GM19455 (cell line): ENCODE results near the gene FARP1.
"Not testable (repeated sequence)": the region's sequence is repeated elsewhere in the genome, so short reads cannot be mapped to it uniquely, and the experiment has no call there.

ENCODE experiments used
- ATAC-seq: cut with Tn5 transposase; IDR thresholded peaks from one replicate; pipeline ENCODE4 v1.9.1; 2021; ENCODE audit not compliant: unreplicated experiment

The FARP1 gene

DNA sequence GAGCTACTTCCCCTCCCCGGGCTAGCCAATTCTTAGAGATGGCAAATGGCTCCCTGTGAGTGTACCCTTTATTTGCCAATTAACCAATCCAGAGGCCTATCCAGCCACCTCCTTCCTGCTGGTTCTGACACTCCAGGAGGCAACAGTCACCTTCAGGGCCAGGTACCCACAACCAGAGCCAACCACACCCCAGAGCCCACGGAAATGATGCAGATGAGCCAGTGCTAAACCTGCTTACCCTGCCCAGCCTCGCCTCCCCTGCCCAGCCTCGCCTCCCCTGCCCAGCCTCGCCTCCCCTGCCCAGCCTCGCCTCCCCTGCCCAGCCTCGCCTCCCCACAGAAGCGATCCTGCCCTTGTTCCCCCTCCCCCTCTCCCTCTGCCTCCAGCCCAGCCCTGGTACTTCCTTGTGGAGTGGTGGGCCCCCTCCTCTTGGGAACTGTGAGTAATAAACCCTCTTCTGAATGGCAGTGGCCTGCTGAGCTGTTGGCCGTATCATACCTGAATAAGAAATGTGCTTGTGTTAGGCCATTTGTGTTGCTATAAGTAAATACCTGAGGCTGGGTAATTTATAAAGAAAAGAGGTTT, 207.9 kb downstream of the FARP1 start:
- ATAC-seq, result no peak

DNA sequence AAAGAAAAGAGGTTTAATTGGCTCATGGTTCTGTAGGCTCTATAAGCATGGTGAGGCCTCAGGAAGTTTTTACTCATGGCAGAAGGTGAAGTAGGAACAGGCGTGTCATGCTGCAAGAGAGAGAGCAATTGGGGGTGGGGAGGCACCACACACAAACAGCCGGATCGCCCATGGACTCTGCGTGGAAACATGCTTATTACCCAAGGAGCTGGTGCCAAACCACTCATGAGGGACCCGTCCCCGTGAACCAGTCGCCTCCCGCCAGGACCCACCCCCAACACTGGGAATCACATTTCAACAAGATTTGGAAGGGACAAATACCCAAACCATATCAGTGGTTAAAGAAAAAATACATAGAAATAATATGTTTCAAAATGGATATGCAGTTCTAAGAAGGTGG, 208.7 kb downstream of the FARP1 start:
- no peak for ATAC-seq

DNA sequence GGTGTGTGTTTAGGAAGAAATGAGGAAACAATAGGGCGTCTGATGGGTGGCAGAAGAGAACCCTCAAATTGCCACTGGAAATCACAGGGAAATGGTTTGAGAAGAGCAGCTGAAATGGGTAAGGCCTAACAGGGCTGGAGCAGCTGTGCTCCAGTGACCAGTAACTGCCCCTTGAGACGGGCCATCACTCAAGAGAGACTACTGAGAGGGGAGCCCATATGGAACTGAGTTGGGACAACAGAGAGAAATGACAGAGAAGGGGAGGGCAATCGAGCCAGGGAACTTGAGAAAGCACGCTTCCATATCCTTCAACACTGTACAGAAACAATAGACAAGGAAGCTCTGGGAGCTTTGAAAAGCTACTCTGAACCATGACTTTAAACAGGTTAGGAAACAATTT, 209.3 kb downstream of the FARP1 start:
- ATAC-seq, result no peak

DNA sequence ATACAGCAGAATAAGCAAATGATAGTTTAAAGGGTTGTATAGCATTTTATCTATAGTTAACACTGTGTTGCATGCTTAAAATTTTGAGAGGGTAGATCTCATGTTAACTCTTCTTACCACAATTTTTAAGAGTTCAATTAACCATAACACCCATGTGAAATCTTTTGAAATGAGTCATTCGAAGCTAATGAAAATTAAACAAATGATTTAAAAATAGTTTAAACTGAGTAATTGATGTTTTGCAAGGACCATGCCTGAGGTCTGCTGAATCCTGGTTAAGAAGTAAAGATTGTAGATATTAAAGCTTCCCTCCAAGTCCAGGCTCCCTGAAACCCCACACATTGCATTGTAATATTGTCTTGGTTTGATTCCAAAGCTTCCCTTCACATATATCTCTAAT, 210.9 kb downstream of the FARP1 start:
- no peak for ATAC-seq

DNA sequence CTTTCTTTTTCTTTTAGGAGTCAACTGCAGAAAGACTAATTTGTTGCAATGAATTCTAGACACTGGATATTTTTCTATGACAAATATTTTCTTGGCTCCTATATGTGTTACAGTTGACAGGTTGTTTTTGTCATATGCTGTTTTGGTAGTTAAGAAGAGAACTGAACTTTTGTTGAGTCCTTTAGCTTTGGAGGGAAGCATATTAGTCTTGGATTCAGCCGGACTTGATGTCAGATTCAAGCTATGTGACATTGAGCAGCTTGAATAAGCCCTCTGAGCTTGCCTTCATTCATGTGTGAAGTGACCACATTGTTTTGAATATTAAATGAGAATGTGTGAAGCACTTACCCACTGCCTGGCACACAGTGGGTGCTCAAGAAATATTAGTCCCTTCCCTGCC, 216.0 kb downstream of the FARP1 start:
- ATAC-seq, result no peak

DNA sequence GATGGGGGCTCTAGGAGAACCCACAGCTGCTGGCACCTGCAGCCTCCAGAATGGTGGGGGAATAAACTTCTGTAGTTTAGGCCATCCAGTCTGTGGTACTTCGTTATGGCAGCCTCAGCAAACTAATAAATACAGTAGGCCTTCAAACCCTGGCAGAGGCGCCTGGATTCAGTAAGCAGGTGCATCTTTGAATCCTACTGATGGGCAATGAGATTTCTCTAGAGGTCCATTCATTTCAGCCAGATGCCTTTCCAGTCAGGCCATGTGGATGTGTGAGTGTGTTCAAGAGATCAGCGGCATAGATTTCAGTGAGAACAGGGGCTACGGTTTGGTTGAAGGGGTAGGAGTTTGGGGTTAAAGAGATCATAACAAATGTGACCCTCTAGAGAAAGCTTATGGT, 217.7 kb downstream of the FARP1 start:
- ATAC-seq, result no peak

DNA sequence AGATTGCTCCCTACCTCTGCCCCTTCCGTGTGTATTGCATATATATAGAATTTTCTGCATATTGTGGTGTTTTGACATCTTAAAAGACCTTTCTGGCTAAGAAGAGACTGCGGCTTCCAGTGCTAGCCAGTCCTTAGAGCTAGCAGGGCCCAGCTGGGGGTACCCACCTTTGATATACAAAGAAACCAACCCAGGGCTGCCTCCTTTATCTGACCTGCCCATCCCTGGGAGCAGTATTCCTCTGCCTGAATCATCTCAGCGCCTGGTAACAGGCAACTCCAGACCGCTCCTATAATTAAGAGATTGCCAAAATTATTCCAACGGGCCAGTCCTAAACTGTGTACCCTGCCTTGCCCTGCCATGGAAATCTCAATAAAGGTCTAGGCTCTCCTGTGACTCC, 220.4 kb downstream of the FARP1 start:
- ATAC-seq, result no peak

DNA sequence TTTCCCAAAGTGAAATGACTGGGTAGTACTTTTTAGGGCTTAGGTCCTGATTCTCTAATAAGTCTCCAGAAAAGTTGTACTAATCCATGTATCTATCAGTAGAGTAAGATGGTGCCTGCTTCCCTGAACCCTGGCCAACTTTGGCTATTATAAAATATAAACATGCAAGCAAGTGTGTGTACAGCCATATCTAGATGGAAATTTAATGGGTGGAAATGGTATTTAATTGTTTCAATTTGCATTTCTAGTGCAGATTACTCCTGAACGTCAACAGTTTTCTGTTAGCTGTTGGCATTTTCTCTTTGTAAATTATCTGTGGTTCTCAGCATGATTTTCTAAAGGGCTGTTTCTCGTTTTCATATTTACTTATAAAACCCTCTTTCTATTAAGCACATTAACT, 221.3 kb downstream of the FARP1 start:
- ATAC-seq, result no peak

DNA sequence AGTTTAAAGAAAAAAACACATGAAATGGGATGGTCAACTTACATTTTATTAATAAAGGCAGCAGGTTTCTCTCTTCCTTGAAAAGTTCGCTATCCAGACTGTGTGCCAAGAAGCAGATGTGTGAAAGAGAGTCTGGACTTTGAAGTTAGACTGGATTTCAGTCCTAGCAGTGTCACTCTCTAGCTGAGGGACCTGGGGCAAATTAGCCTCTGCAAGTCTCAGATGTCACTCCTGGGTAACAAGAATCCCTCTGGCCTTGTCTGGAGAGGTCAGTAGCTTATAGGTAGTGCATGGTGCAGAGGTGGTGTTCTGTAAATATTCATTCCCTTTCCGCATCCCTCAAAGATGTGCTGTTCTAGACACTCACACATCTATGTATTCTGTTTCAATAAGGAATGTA, 221.8 kb downstream of the FARP1 start:
- no peak for ATAC-seq

DNA sequence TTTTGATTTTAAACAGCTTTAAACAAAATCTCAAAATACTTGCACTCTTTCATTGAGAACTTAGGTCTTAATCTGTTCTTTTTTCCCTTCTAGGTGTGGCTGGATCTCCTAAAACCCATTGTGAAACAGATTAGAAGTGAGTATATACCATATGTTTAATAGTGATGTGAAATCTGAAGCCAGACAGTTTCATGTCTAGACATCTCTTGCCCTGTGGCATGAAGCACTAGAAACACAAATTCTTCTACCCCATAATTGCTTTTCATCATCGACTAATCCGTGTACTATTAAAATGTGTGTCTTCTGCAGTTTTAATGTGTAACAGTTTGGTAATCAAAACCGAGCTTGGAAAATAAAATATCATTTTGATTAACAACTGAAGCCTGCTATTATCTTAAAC, 222.4 kb downstream of the FARP1 start:
- no peak for ATAC-seq

DNA sequence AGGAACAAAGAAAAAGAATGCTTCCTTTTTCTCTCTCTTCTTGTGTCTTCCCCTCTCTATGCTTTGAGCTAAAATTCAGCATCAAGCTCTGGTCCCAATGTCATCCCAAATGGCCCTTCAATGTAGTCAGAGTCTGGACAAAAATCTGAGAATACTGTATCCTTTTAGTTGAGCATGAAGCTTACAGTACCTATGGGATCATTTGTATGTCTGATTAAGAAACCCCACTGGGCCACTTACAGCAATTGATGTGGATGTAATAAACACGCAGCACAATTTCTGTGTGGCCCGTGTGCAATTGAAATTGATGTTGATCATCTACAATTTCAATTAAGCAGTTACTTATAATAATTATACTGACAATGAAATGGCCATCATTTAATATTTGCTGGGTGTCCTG, 223.1 kb downstream of the FARP1 start:
- ATAC-seq, result no peak

DNA sequence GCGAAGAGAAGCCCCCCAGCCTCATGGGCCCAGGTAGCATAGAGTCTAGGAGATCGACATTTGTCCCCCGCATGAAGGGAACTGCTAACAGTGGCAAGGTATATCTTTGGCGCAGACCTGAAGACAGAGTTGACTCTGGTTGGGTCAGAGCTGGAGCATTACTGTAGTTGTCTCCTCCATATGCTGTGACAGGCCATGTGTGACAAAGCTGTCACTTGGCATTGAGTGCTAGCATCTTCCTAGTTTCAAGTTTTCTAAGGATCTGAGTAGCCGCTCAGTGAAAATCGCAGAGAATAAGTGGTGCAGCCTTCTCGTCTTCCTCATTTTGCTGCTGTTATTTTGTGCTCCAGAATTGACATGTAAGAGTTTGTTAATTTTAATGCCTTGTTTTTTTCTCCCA, 223.5 kb downstream of the FARP1 start:
- no peak for ATAC-seq

DNA sequence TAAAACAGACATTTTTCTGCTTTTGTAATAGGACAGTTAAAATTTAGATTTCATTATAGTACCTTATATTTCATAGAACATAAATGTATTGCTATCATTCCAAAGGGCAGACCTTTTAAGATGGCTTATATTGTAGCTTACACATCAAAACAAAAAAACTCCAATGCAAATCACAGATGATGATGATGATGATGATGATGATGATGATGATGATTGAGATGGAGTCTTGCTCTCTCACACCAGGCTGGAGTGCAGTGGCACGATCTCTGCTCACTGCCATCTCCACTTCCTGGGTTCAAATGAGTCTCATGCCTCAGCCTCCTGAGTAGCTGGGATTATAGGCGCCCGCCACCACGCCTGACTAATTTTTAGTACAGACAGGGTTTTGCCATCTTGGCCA, 224.1 kb downstream of the FARP1 start:
- ATAC-seq, result no peak

DNA sequence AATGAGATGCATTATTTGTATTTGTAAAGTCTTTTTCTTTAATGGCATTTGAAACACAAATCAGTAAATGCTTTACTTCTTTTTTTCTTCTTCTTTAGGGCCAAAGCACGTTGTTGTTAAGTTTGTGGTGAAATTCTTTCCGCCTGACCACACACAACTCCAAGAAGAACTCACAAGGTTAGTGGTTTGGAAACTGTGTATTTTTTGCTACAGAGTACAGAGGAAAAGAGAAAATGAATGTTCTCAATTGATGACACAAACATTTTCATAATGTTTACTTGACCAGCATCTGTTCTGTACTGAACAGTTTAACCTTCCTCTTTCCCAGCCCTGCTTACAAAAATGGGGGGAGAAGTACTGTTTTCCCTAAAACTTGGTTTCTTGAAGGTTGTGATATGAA, 225.1 kb downstream of the FARP1 start:
- ATAC-seq, result no peak

DNA sequence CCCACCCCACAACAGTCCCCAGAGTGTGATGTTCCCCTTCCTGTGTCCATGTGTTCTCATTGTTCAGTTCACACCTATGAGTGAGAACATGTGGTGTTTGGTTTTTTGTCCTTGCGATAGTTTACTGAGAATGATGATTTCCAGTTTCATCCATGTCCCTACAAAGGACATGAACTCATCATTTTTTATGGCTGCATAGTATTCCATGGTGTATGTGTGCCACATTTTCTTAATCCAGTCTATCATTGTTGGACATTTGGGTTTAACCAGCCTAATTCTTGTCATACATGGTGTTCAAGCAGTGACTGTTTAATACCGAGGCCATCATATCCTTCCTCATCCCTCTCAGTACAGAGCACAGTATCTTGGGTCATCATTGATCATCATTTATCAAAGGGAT, 226.6 kb downstream of the FARP1 start:
- ATAC-seq, result not testable (repeated sequence)

DNA sequence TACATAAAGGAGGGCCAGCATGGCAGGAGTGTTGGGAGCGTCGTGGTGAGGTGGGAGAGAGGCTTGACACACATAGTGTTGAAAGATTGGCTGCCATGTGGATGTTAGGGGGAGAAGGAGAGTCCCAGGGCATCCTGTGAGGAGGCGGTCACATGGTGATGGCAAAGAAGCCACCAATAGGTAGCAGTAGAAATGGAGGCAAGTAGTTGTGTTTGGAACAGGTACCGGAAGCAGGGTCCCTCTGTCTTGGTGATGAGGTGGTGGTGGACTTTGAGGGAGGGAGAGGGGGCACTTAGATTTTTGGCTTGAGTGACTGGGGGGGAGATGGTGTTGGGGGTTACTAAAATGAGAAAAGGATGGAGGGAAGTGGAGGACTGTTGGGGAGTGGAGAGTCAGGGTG, 227.4 kb downstream of the FARP1 start:
- ATAC-seq, result no peak

DNA sequence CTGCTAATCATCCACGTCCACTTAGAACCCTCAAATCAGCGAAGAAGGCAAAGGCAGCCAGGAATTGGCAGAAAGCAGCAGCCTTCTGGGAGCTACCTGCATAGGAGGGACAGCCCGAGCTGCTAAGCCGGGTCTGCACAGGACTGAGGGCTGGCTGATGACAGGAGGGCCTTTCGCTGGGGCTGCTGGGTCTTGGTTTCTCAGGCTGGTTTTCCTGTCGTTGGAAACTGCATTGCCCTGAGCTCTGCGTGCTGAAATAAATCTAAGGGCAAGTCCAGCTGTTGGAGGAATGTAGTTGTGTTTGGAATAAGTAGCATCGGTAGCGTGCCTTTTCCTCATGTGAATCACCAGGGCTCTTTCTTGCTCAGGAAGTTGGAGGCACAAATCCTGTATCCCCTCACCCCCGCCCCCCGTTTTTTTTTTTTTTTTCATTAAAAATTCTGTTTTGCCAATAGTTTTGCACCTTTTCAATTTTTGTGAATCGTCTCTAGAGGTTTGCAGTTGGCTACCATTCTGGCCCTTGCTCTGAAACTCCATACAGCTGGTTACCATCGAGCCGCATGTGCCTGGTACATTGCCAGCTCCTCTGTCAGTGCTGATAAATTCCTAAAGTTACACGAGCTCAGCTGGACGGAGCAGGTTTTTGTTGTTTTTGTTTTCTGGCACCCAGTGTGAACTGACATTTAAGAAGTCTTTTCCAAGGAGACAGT, 228.1 kb downstream of the FARP1 start:
- no peak for ATAC-seq

DNA sequence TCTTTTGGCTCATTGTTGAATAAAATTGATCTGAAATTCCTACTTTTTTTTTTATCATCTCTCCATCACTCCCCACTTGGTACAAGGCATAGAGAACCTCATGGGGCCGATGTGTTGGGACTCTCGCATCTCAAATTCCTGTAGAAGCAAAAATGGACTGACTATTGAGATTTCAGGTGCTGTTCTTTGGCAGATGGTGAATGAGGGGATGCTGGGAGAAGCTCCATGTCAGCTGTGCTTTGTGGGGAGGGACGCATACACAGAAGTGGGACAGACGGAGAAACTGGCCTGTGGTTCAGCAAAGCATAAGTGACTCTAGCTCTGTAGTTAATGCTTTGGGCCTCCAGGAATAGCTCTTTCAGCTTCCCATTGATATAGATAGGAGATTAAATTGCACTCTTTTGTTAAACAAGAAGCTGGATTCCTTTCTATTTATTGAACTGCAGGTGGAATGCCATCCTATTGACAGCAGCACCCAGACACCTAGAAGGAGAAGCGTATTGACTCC, 228.7 kb downstream of the FARP1 start:
- ATAC-seq, result no peak

DNA sequence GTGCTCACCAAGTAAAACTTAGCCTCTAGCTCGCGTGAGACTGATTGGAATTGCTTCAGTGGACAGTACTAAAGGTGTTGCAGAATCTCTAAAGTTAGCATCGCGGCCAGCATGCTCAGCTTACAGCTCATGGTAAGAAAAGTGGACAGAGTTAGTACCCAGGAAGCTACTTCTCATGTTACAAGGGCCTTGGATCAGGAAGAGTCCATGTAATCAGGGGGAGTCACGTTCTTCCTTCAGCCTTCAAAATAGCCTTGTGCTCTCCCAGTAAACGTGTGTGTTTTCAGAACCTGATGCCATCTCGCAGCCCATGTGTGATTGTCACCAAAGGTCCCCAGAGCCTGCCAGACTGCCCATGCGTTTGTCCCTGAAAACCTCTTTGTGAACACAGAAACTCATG, 230.0 kb downstream of the FARP1 start:
- no peak for ATAC-seq

DNA sequence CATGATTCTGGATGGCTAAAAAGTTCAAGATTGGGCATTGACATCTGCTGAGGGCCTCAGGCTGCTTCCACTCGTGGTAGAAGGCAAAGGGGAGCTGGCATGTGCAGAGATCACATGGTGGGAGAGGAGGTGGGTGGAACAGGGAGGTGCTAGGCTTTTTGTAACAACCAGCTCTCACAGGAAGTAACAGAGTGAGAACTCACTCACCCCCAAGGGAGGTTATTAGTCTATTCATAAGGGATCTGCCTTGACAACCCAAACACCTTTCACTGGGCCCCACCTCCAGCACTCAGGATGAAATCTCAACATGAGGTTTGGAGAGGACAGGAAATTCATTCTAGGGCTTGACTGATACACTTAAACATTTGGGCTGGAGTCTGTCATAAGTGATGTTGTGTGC, 231.9 kb downstream of the FARP1 start:
- ATAC-seq, result no peak

DNA sequence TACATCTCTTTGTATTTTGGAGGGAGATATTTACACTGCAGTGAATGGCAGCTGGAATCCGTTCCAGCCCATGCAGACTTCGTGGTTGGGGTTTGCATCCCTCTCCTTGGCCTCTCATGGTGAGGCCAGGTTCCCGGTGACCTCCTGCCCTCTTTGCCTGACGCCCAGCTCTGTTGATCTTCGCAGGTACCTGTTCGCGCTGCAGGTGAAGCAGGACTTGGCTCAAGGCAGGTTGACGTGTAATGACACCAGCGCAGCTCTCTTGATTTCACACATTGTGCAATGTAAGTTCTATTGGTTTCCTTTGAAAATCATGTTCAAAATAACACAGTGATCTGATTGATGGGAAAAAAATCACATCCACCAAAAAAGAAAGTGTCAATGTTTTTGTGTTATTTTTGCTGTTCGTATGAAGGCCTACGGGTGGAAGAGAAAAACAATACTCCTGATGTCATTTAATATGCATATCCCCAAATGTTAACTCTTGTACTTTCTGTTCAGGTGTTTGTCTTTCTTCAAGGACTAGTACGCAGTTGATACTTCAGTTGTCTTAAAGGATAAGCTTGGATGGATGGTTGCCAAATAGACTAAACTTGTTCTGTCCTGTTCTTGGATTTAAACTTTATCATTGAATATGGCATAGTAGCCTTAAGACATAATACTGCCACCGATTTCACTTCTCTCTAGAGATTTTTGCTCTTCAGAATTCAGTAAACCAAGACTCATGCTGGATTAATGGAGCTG, 234.9 kb downstream of the FARP1 start:
- ATAC-seq, result no peak

DNA sequence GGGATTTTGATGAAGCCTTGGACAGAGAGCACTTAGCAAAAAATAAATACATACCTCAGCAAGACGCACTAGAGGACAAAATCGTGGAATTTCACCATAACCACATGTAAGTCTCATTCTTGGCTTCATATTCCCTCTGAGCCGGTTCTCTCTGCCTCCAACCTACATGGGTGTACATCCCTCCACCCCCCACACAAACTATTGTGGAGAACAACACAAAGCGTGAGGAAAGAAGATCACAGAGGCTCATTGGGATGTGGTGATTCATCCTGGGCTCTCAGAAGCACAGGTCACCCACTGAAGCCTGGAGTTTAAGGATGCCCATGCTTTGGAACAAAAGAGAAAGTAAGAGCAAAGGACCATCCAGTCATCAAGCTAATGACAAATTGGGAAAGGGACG, 241.8 kb downstream of the FARP1 start:
- no peak for ATAC-seq
